Measurements from ENCODE around the gene GRB10.

DNA sequence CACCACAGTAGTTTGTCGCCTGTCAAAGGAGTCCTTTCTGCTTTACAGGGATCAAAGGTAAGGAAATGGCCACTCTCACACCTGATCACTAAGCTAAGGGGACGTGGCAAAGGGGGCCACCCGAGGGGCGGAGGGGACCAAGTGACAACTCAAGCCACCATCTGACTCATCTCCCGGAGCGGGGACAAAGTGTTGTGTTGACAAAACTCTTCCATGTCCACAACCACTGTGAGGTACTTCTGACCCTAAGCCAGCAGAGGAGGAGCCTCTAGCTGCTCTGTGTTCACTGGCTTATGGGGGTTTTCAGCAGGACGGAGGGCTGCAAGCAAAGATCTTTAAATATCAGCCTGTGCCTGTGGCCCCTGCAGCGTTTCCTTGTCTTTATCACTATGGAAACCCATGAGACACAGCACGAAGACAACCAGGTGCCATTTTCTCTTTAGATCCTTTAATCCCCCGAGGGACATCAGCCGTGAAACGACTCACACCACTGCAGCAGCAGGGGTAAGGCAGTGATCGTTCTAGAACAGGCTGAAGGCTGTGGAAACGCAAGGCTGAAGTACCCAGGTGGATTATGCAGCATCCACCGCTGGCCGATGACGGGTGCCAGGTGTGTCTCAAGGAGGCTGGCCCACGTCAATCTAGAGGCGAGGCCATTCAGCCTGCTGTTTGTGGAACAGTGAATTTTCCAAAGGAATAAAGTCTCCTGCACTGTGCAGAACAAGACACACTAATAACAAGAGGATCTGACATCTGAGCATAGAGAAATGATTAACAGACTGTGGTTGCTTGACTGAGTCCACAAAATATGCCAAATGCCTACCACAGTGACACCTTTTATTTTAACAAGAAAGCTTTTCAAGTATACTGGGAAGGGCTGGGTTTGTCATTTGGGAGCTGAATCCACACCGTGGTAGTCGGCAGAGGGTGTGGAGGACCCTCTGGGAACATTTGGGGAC, 190.9 kb downstream of the GRB10 start:
- TF ChIP-seq, protein P1, sequence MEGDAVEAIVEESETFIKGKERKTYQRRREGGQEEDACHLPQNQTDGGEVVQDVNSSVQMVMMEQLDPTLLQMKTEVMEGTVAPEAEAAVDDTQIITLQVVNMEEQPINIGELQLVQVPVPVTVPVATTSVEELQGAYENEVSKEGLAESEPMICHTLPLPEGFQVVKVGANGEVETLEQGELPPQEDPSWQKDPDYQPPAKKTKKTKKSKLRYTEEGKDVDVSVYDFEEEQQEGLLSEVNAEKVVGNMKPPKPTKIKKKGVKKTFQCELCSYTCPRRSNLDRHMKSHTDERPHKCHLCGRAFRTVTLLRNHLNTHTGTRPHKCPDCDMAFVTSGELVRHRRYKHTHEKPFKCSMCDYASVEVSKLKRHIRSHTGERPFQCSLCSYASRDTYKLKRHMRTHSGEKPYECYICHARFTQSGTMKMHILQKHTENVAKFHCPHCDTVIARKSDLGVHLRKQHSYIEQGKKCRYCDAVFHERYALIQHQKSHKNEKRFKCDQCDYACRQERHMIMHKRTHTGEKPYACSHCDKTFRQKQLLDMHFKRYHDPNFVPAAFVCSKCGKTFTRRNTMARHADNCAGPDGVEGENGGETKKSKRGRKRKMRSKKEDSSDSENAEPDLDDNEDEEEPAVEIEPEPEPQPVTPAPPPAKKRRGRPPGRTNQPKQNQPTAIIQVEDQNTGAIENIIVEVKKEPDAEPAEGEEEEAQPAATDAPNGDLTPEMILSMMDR (IDR thresholded peaks at IDR 0.05), result no peak
- TF ChIP-seq ZFX (IDR thresholded peaks at IDR 0.05; ENCODE audit: borderline replicate concordance), result no peak
